Loucy (cell line): Measurements from ENCODE around the gene DYNC1H1.

Experiments used
- H2AFZ ChIP-seq: fragments of 200-600 bp; sonication (generic); 2 replicates; pipeline ENCODE4 v1.6.0; 2016; ENCODE audit warnings: antibody characterized with exemption, mild to moderate bottlenecking, low read length, moderate library complexity
- H3F3A ChIP-seq: fragments of 200-600 bp; 2 replicates; pipeline ENCODE4 v1.6.0; 2016; ENCODE audit warnings: antibody characterized with exemption, low read depth, mild to moderate bottlenecking
- H3K27me3 ChIP-seq: fragments of 200-600 bp; sonication (generic); 2 replicates; pipeline ENCODE4 v1.6.1; 2014; ENCODE audit warnings: low read length, mild to moderate bottlenecking; ENCODE audit not compliant: insufficient read depth, poor library complexity, severe bottlenecking
- H3K36me3 ChIP-seq: fragments of 200-600 bp; sonication (generic); 2 replicates; pipeline ENCODE4 v1.6.1; 2016; ENCODE audit warnings: low read length; ENCODE audit not compliant: insufficient read depth
- H3K4me1 ChIP-seq: fragments of 200-600 bp; sonication (generic); 2 replicates; pipeline ENCODE4 v1.5.1; 2014; ENCODE audit warnings: low read length, mild to moderate bottlenecking; ENCODE audit not compliant: insufficient read depth, poor library complexity, severe bottlenecking
- H3K4me2 ChIP-seq: fragments of 200-600 bp; sonication (generic); 2 replicates; pipeline ENCODE4 v1.6.0; 2014; ENCODE audit warnings: antibody characterized with exemption, low read length, low read depth, mild to moderate bottlenecking; ENCODE audit not compliant: poor library complexity, severe bottlenecking
- H3K4me3 ChIP-seq: fragments of 200-600 bp; sonication (generic); 2 replicates; pipeline ENCODE4 v1.5.1; 2014; ENCODE audit warnings: low read length, mild to moderate bottlenecking, mixed read lengths; ENCODE audit not compliant: poor library complexity, severe bottlenecking
- H3K79me2 ChIP-seq: fragments of 200-600 bp; sonication (generic); 2 replicates; pipeline ENCODE4 v1.6.1; 2014; ENCODE audit warnings: low read length; ENCODE audit not compliant: insufficient read depth
- H3K9ac ChIP-seq: fragments of 200-600 bp; sonication (generic); 2 replicates; pipeline ENCODE4 v1.6.0; 2014; ENCODE audit warnings: mild to moderate bottlenecking, low read depth, low read length, moderate library complexity; ENCODE audit not compliant: poor library complexity, severe bottlenecking
- H3K9me2 ChIP-seq: fragments of 200-600 bp; sonication (generic); replicated peaks from 2 replicates; pipeline ENCODE4 v1.6.1; 2016; ENCODE audit warnings: low read depth, low read length, mixed read lengths
- H3K9me3 ChIP-seq: fragments of 200-600 bp; sonication (generic); 2 replicates; pipeline ENCODE4 v1.6.1; 2014; ENCODE audit warnings: mild to moderate bottlenecking, antibody characterized with exemption, low read length, low read depth; ENCODE audit not compliant: insufficient read depth
- H4K20me1 ChIP-seq: fragments of 200-600 bp; sonication (generic); 2 replicates; pipeline ENCODE4 v1.6.0; 2014; ENCODE audit warnings: antibody characterized with exemption, low read length, mild to moderate bottlenecking; ENCODE audit not compliant: insufficient read depth, poor library complexity, severe bottlenecking
- EZH2phosphoT487 ChIP-seq: fragments of 200-600 bp; IDR thresholded peaks from 2 replicates; pipeline ENCODE4 v1.6.1; 2018; ENCODE audit warnings: antibody characterized with exemption, mild to moderate bottlenecking, moderate library complexity, borderline replicate concordance
- TF ChIP-seq, protein P1 (sequence below): fragments of 200-600 bp; sonication (generic); conservative IDR thresholded peaks from 2 replicates; pipeline ENCODE4 v1.5.1; 2014; ENCODE audit warnings: mild to moderate bottlenecking, antibody characterized with exemption, low read length

Gene DYNC1H1

DNA sequence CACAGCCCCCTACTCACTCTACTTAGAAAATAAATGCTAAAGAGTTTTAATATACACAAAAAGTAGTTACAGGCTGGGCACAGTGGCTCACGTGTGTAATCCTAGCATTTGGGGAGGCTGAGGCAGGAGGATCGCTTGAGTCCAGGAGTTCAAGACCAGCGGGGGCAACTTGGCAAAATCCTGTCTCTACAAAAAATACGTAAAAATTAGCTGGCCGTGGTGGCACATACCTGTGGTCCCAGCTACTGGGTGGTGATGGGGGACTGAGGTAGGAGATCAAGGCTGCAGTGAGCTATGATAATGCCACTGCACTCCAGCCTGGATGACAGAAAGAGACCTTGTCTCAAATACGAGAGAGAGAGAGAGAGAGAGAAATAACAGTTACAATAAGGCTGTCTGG is 9.9 kb upstream of the DYNC1H1 start:
- H3K9me2 ChIP-seq, result no peaks in the 10 kb centered on the region
- no peak overlapping the region for H3K9ac ChIP-seq
- no peaks in the 10 kb centered on the region for H3F3A ChIP-seq
- H3K27me3 ChIP-seq, result no peaks in the 10 kb centered on the region
- no peak overlapping the region for H3K4me3 ChIP-seq
- no peaks in the 10 kb centered on the region for H3K4me1 ChIP-seq
- no peaks in the 10 kb centered on the region for H4K20me1 ChIP-seq
- H3K36me3 ChIP-seq, result no peaks in the 10 kb centered on the region
- no peaks in the 10 kb centered on the region for H3K79me2 ChIP-seq
- no peaks in the 10 kb centered on the region for H3K9me3 ChIP-seq
- TF ChIP-seq, protein P1, sequence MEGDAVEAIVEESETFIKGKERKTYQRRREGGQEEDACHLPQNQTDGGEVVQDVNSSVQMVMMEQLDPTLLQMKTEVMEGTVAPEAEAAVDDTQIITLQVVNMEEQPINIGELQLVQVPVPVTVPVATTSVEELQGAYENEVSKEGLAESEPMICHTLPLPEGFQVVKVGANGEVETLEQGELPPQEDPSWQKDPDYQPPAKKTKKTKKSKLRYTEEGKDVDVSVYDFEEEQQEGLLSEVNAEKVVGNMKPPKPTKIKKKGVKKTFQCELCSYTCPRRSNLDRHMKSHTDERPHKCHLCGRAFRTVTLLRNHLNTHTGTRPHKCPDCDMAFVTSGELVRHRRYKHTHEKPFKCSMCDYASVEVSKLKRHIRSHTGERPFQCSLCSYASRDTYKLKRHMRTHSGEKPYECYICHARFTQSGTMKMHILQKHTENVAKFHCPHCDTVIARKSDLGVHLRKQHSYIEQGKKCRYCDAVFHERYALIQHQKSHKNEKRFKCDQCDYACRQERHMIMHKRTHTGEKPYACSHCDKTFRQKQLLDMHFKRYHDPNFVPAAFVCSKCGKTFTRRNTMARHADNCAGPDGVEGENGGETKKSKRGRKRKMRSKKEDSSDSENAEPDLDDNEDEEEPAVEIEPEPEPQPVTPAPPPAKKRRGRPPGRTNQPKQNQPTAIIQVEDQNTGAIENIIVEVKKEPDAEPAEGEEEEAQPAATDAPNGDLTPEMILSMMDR, result no peak
- no peak for TF ChIP-seq EZH2phosphoT487
- H3K4me2 ChIP-seq, result no peak overlapping the region
- H2AFZ ChIP-seq, result no peak overlapping the region

DNA sequence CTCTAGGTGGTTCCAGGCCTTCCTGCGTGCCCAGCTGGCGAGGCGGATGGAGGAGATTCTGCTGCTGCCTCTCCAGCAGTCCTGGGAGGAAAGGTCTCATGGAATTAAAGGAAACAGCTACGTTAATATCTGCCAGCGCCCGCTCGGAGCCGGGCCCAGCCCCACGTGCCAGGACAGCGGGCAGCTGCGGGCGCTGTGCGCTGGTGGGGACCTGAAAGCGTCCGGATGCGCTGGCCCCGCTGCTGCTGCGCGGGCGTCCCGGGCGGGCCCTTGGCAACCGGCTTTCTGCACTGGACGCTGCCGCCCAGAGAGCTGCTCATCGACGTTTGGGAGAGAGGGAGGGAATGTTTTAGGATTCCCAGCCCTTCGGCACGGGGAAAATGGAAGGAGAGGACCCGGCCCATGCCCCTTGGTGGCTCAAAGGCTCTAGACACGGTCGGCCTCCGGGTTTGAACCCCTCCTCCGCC is 8.6 kb upstream of the DYNC1H1 start:
- Histone ChIP-seq H2AFZ (no peak overlapping the region), H3K4me2 (no peak overlapping the region), H3K36me3 (no peaks in the 10 kb centered on the region), H3K4me3 (no peak overlapping the region), H3K9ac (no peak overlapping the region), H3K79me2 (no peaks in the 10 kb centered on the region), H3K9me3 (no peaks in the 10 kb centered on the region), H3K4me1 (no peaks in the 10 kb centered on the region), H3K27me3 (no peaks in the 10 kb centered on the region), H3K9me2 (no peaks in the 10 kb centered on the region), H4K20me1 (no peaks in the 10 kb centered on the region), H3F3A (no peaks in the 10 kb centered on the region)
- TF ChIP-seq, protein P1, result no peak
- no peak for TF ChIP-seq EZH2phosphoT487

DNA sequence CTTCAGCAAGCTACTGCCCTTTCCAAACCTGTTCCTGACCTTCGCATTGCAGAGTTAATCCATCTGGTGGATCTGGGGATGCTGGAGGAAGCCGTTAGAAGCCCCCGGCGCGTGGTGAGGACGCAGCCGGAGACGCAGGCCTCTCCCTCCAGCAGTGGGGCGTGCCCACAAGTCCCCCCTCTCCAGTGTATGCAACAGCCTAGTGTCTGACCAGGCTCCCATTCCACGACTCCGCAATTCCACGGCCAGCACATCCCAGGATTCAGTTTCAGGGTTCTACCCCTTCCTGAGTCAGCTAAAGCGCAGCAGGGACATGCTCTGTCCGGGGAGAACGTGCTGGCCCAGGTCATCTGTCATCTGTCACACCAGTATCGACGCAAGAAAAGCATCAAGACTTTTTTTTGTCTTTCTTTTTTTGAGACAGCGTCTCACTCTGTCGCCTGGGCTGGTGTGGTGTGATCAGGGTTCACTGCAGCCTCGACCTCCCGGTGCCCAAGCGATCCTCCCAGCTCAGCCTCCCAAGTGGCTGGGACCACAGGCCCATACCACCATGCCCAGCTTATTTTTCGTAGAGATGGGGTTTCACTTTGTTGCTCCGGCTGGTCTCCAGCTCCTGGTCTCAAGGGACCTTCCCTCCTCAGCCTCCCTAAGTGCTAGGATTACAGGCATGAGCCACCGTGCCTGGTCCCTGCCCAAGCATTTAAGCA is 8.0 kb upstream of the DYNC1H1 start:
- no peaks in the 10 kb centered on the region for H3F3A ChIP-seq
- H3K27me3 ChIP-seq, result no peaks in the 10 kb centered on the region
- H3K79me2 ChIP-seq, result no peaks in the 10 kb centered on the region
- no peak overlapping the region for H3K4me3 ChIP-seq
- H3K36me3 ChIP-seq, result no peaks in the 10 kb centered on the region
- peaks cover 1% of the 10 kb centered on the region for H3K4me1 ChIP-seq
- H3K9me2 ChIP-seq, result no peaks in the 10 kb centered on the region
- no peak overlapping the region for H3K9ac ChIP-seq
- H3K4me2 ChIP-seq, result no peak overlapping the region
- no peaks in the 10 kb centered on the region for H3K9me3 ChIP-seq
- no peaks in the 10 kb centered on the region for H4K20me1 ChIP-seq
- no peak overlapping the region for H2AFZ ChIP-seq
- no peak for TF ChIP-seq EZH2phosphoT487
- TF ChIP-seq, protein P1, result no peak
